ENCODE data around the gene PTPRN2. TPM values are rescaled to one million over a fixed set of nuclear protein-coding genes. Genes with fewer than 3 reads are reported as not detected.
"Not testable (repeated sequence)": the region's sequence is repeated elsewhere in the genome, so short reads cannot be mapped to it uniquely, and the experiment has no call there.

PTPRN2 gene
- total RNA-seq, 4 donors from 2014 or later: 6.6 to 10.7 (median 8.2) TPM

DNA sequence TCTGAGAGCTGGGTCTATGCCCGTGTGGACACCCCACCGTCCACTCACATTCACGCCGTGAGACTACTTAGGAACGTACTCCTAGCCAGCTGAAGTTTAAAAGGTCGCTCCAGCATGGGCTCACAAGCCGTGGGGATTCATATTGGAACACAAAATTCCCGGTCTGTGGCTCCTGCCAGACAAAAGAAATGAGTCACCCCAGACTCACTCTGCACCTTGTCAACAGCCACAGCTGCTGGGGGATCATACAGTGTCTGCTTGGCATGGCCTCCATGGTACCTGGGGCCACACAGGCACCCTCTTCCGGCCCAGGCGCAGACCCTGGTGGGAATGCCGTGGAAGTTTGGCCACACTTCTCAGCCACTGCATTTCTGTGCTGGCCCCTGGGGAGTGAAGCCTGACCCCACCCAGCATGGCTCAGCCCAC is 1022.4 kb downstream of the PTPRN2 start:
- H3K27ac ChIP-seq: no peak overlapping the region
- no peaks in the 10 kb centered on the region for H3K9me3 ChIP-seq
- peaks cover 0 to 18% (median 0%) of the 10 kb centered on the region in 4 donors for H3K4me1 ChIP-seq
- H3K4me3 ChIP-seq: no peak overlapping the region
- WGBS, 2 donors: 94% methylated on average over 10 to 11 of the region's 11 CpGs
- peaks cover 0 to 5% (median 0%) of the 10 kb centered on the region in 3 donors for H3K36me3 ChIP-seq
- DNase-seq (ENCODE audit: low spot score in 2 of 2): no peak
- H3K27me3 ChIP-seq: no peaks in the 10 kb centered on the region
- TF ChIP-seq EP300 (IDR thresholded peaks at IDR 0.05): no peak
- TF ChIP-seq, protein P1, sequence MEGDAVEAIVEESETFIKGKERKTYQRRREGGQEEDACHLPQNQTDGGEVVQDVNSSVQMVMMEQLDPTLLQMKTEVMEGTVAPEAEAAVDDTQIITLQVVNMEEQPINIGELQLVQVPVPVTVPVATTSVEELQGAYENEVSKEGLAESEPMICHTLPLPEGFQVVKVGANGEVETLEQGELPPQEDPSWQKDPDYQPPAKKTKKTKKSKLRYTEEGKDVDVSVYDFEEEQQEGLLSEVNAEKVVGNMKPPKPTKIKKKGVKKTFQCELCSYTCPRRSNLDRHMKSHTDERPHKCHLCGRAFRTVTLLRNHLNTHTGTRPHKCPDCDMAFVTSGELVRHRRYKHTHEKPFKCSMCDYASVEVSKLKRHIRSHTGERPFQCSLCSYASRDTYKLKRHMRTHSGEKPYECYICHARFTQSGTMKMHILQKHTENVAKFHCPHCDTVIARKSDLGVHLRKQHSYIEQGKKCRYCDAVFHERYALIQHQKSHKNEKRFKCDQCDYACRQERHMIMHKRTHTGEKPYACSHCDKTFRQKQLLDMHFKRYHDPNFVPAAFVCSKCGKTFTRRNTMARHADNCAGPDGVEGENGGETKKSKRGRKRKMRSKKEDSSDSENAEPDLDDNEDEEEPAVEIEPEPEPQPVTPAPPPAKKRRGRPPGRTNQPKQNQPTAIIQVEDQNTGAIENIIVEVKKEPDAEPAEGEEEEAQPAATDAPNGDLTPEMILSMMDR (IDR thresholded peaks at IDR 0.05): no peak
- no peak for TF ChIP-seq POLR2A (IDR thresholded peaks at IDR 0.05)

DNA sequence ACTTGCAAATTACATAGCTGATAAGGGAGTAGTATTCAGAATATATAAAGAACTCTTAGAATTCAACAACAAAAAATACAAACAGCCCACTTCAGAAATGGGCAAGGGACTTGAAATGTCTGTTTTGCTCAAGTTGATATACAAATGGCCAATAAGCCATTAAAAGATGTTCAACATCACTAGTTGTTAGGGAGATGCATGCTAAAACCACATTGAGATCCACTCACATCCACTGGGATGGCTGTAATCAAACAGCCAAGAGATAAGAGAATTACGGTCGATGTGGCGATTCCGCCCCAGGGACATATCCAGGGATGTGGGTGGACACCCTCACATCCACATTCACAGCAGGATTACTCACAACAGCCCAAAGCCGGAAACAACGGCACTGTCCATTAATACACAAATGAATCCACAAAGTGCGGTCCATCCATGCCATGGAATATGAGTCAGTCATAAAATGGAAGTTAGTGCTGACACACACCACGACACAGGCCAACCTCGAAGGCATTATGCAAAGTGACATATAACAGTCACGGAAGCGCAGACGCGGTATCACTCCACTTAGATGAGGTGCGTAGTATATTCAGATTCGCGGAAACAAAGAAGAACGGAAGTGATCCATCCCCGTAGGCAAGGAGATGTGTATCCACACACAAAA is 1023.0 kb downstream of the PTPRN2 start:
- Histone ChIP-seq H3K36me3 (peaks cover 0 to 5% (median 0%) of the 10 kb centered on the region in 3 donors), H3K9me3 (no peaks in the 10 kb centered on the region), H3K27me3 (no peaks in the 10 kb centered on the region), H3K4me3 (no peak overlapping the region), H3K4me1 (peaks cover 0 to 18% (median 0%) of the 10 kb centered on the region in 4 donors), H3K27ac (no peak overlapping the region)
- TF ChIP-seq, protein P1 (IDR thresholded peaks at IDR 0.05): no peak
- TF ChIP-seq POLR2A (IDR thresholded peaks at IDR 0.05) (no peak), EP300 (IDR thresholded peaks at IDR 0.05) (no peak)
- WGBS, 2 donors: 97% methylated on average over 18 of the region's 18 CpGs
- DNase-seq (ENCODE audit: low spot score in 2 of 2): no peak

DNA sequence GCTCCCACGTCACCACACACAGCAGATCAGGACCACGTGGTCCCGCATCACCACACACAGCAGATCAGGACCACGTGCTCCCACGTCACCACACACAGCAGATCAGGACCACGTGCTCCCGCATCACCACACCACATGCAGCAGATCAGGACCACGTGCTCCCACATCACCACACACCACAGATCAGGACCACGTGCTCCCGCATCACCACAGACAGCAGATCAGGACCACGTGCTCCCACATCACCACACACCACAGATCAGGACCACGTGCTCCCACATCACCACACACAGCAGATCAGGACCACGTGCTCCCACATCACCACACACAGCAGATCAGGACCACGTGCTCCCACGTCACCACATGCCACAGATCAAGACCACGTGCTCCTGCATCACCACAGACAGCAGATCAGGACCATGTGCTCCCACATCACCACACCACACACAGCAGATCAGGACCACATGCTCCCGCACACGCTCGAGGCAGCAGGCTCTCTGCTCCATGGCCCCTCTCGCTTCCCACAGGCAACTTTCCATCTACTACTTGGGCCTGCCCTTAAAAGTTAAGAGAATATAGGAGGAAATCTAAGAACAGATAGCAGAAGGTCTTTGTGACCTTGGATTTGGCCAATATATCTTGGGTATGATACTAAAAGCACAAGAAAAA is 1024.0 kb downstream of the PTPRN2 start:
- not testable (repeated sequence) for H3K9me3 ChIP-seq; H3K27me3 ChIP-seq; H3K4me3 ChIP-seq; H3K27ac ChIP-seq; H3K36me3 ChIP-seq; DNase-seq (ENCODE audit: low spot score in 2 of 2)
- H3K4me1 ChIP-seq: peaks cover 0 to 10% (median 0%) of the 10 kb centered on the region in 4 donors
- 88 to 92% methylated on average over 15 to 16 of the region's 20 CpGs for WGBS, 2 donors

DNA sequence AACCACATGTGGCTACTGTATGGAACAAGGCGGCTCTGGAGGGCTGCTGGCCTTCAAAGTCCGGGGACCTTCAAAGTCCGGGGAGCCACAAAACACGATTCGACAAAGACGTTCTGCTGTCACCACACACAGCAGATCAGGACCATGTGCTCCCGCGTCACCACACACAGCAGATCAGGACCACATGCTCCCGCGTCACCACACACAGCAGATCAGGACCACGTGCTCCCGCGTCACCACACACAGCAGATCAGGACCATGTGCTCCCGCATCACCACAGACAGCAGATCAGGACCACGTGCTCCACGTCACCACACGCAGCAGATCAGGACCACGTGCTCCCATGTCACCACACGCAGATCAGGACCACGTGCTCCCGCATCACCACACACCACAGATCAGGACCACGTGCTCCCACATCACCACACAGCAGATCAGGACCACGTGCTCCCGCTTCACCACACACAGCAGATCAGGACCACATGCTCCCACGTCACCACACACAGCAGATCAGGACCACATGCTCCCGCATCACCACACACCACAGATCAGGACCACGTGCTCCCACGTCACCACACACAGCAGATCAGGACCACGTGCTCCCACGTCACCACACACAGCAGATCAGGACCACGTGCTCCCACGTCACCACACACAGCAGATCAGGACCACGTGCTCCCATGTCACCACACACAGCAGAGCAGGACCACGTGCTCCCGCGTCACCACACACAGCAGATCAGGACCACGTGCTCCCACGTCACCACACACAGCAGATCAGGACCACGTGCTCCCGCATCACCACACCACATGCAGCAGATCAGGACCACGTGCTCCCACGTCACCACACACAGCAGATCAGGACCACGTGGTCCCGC is 1024.9 kb downstream of the PTPRN2 start:
- DNase-seq (ENCODE audit: low spot score in 2 of 2); H3K9me3 ChIP-seq; H3K4me1 ChIP-seq; H3K4me3 ChIP-seq; H3K27ac ChIP-seq; H3K27me3 ChIP-seq: not testable (repeated sequence)
- WGBS, 2 donors: 97% methylated on average over 29 to 40 of the region's 44 CpGs
- H3K36me3 ChIP-seq: peaks cover 0 to 11% (median 0%) of the 10 kb centered on the region in 3 donors

DNA sequence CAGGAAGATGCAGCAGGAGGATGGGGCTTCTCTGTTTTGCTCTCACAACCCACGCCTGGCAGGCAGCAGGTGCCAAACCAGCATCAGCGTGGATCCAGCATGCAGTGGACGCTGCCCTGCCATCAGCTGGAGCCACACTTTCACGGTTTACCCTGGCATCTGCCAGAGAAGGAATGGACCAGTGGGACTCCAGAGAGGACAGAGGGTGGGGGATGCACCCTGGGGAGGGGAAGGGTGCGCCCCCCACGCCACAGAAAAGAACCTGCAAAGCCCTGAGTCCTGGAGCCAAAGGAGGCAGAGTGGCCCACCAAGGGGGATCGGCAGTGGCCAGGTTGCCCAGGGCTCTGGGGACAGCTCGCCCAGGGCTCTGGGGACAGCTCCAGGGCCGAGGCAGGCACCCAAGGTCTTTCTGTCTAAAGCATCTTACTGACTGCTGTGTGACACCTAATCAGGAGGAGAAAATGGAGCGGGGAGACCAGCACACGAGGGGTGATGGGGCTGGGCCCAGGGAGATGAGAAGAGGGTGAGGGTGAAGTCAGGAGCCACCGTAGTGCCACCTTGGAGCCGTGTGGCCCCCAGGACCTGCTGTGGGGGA is 1025.7 kb downstream of the PTPRN2 start:
- TF ChIP-seq EP300 (IDR thresholded peaks at IDR 0.05): no peak
- TF ChIP-seq, protein P1 (IDR thresholded peaks at IDR 0.05): no peak
- TF ChIP-seq POLR2A (IDR thresholded peaks at IDR 0.05): no peak
- Histone ChIP-seq H3K4me3 (no peak overlapping the region), H3K4me1 (no peaks in the 10 kb centered on the region), H3K27ac (no peak overlapping the region), H3K36me3 (peaks cover 0 to 11% (median 0%) of the 10 kb centered on the region in 3 donors), H3K9me3 (no peaks in the 10 kb centered on the region), H3K27me3 (no peaks in the 10 kb centered on the region)
- 90 to 93% methylated on average over 10 to 13 of the region's 13 CpGs for WGBS, 2 donors
- no peak for DNase-seq (ENCODE audit: low spot score in 2 of 2)
